Measurements from ENCODE around the gene CYTH4. TPM values are rescaled to one million over a fixed set of nuclear protein-coding genes. Genes with fewer than 3 reads are reported as not detected.

Gene CYTH4
- total and polyA plus RNA-seq, 2 donors (not counting 3 experiments of a cell fraction or from before 2014, with no cell fraction given): 0.06 TPM; not detected in 1

DNA sequence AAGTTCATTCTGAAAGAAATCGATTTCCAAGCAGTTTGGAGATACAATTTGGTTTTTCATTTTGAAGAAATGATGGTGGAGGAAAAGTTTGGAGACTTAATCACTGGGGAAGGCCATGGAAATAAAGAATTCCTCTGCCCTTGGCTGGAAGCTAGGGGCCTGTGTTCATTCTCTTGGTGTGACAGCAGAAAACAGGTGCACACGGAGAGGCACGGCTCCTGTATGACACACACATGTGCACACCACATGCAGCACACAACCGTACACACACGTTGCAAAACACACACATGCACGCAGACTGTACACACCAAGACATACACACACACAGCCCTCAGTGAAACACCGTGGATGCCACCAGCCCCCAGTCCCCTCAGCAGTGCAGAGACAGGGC, 64.2 kb downstream of the CYTH4 start:
- H3K9ac ChIP-seq (replicated peaks; ENCODE audit: extremely low read depth, insufficient read depth, low read length): no peak overlapping the region
- no peaks in the 10 kb centered on the region for H3K9me3 ChIP-seq (replicated peaks; ENCODE audit: control insufficient read depth, insufficient read depth, low read length)
- no peaks in the 10 kb centered on the region for H3K36me3 ChIP-seq (ENCODE audit: control insufficient read depth in 2 of 2, extremely low read depth in 1 of 2, insufficient read depth in 2 of 2, low read length in 2 of 2)
- no peak overlapping the region for H3K4me2 ChIP-seq (ENCODE audit: insufficient read depth, low read length)
- POLR2A ChIA-PET: no interaction called here
- TF ChIP-seq CTCF (IDR thresholded peaks at IDR 0.05; ENCODE audit: extremely low read depth in 1 of 2, insufficient read depth in 1 of 2, low read depth in 1 of 2, low read length in 2 of 2) (no peak), FOS (IDR thresholded peaks at IDR 0.05; ENCODE audit: borderline replicate concordance, insufficient read depth, low read length) (no peak), POLR2A (IDR thresholded peaks at IDR 0.05; ENCODE audit: low read depth, low read length) (no peak), GATA2 (IDR thresholded peaks at IDR 0.05; ENCODE audit: insufficient read depth, insufficient read length, low read depth, low read length) (no peak), JUN (IDR thresholded peaks at IDR 0.05; ENCODE audit: borderline replicate concordance, insufficient read depth, insufficient read length, low read depth) (no peak), MYC (IDR thresholded peaks at IDR 0.05; ENCODE audit: low read depth, low read length) (no peak), MAX (IDR thresholded peaks at IDR 0.05; ENCODE audit: insufficient read depth, insufficient read length) (no peak), POLR2AphosphoS5 (IDR thresholded peaks at IDR 0.05; ENCODE audit: insufficient read depth, low read depth, low read length) (no peak), EZH2 (IDR thresholded peaks at IDR 0.05; ENCODE audit: borderline replicate concordance, low read depth, low read length, severe bottlenecking) (no peak)
- FAIRE-seq (no peak), DNase-seq (ENCODE audit: low read depth, low spot score) (no peak)
- H3K79me2 ChIP-seq (ENCODE audit: control insufficient read depth, insufficient read depth, low read length): no peaks in the 10 kb centered on the region
- intact Hi-C loops (cut with micrococcal nuclease): no loop called here
- no peaks in the 10 kb centered on the region for H4K20me1 ChIP-seq (replicated peaks; ENCODE audit: control insufficient read depth, extremely low read depth, insufficient read depth, low read length)
- peaks cover 8% of the 10 kb centered on the region for H3K4me1 ChIP-seq (ENCODE audit: control insufficient read depth, extremely low read depth, insufficient read depth, low read length)
- CTCF ChIA-PET: interaction anchor here (1.6 kb wide), 1 partner anchor 15 kb away, joined by 4 read pairs; no protein-coding TSS in a partner anchor
- no TSS peak for BruUV-seq (replicated peaks)
- H2AFZ ChIP-seq (ENCODE audit: low read depth, low read length): no peak overlapping the region
- dilution Hi-C loops (cut with MboI; ENCODE audit: extremely low pct_ligation_motif_present, low sequenced_read_pairs): no loop called here
- H3K27ac ChIP-seq (ENCODE audit: insufficient read depth, low read depth, low read length): no peak overlapping the region
- no peaks in the 10 kb centered on the region for H3K9me1 ChIP-seq (replicated peaks; ENCODE audit: control insufficient read depth, extremely low read depth, insufficient read depth, low read length)
- no peaks in the 10 kb centered on the region for H3K27me3 ChIP-seq (ENCODE audit: control insufficient read depth in 2 of 2, insufficient read depth in 2 of 2, low read length in 2 of 2)
- no peak overlapping the region for H3K4me3 ChIP-seq (replicated peaks in 1 of 3; ENCODE audit: insufficient read depth in 1 of 3, low read depth in 1 of 3, low read length in 3 of 3)

All from endothelial cell of umbilical vein (primary cell).